Heart left ventricle (tissue), 16 donors: ENCODE results near the gene PDCD6IP. TPM values are rescaled to one million over a fixed set of nuclear protein-coding genes. Genes with fewer than 3 reads are reported as not detected.
"Not testable (repeated sequence)": the region's sequence is repeated elsewhere in the genome, so short reads cannot be mapped to it uniquely, and the experiment has no call there.

Source experiments
- ATAC-seq, 4 donors: fragments of 200-7000 bp; cut with Tn5 transposase; one replicate each; pipeline ENCODE4 v1.9.1; 2020 to 2022; ENCODE audit warnings: moderate library complexity in 4 of 4, mild to moderate bottlenecking in 3 of 4, moderate number of reproducible peaks in 1 of 4
- DNase-seq, 5 donors: peaks; one replicate each; pipeline ENCODE4 v3.0.0-alpha.2; 2020
- H3K27ac ChIP-seq, 12 donors: fragments of 200-600 bp; sonication (generic) in 4 of 12; one replicate each; pipeline versions ENCODE4 v1.5.0 to v1.8.0; 2016 to 2022; ENCODE audit warnings: mild to moderate bottlenecking in 2 of 12
- H3K27me3 ChIP-seq, 9 donors: fragments of 200-600 bp; sonication (generic) in 2 of 9; one replicate each; pipeline versions ENCODE4 v1.5.1 to v1.8.0; 2016 to 2022; ENCODE audit warnings: mild to moderate bottlenecking in 3 of 9
- H3K36me3 ChIP-seq, 9 donors: fragments of 200-600 bp; sonication (generic) in 2 of 9; one replicate each; pipeline versions ENCODE4 v1.5.0 to v1.8.0; 2018 to 2022; ENCODE audit warnings: mild to moderate bottlenecking in 2 of 9
- H3K4me1 ChIP-seq, 12 donors: fragments of 200-600 bp; sonication (generic) in 4 of 12; one replicate each; pipeline versions ENCODE4 v1.5.0 to v1.8.0; 2016 to 2022; ENCODE audit warnings: mild to moderate bottlenecking in 3 of 12
- H3K4me3 ChIP-seq, 12 donors: fragments of 200-600 bp; sonication (generic) in 4 of 12; one replicate each; pipeline versions ENCODE4 v1.5.0 to v1.8.0; 2017 to 2022; ENCODE audit warnings: mild to moderate bottlenecking in 9 of 12, moderate library complexity in 4 of 12
- H3K9me3 ChIP-seq, 12 donors: fragments of 200-600 bp; sonication (generic) in 4 of 12; one replicate each; pipeline versions ENCODE4 v1.5.0 to v1.8.0; 2016 to 2022; ENCODE audit warnings: mild to moderate bottlenecking in 1 of 12
- POLR2A ChIP-seq, 2 donors: fragments of 450-650 bp; IDR thresholded peaks; one replicate each; pipeline ENCODE4 v1.6.1; 2017; ENCODE audit warnings: antibody characterized with exemption in 2 of 2, mild to moderate bottlenecking in 2 of 2, moderate library complexity in 2 of 2
- WGBS, 4 donors: extraction: QIAGEN DNeasy Blood & Tissue Kit in 2 of 4; methylation state at CpG; one replicate each; pipeline versions ENCODE4 v1.1.5 to v1.1.7; 2013 to 2018; 5-methylcytosine and 5-hydroxymethylcytosine counted together
- intact Hi-C, 10 donors: fragments of 100-400 bp; cut with DNase I; formaldehyde crosslinking; loops; one replicate each; pipeline versions ENCODE4 v1.11.1 to v1.14.2; 2022
- polyA plus RNA-seq, 2 donors: library from polyadenylated mRNA; stranded (reverse); fragments of 200-250 nt; gene quantifications; one replicate each; pipeline ENCODE4 v1.2.3, GENCODE V29; 2013
- total RNA-seq, 9 donors: library from RNA; depleted of rRNA in 2 of 9; stranded (reverse); fragments of >200 nt in 2 of 9; fragmentation: NEBNext Ultra II Directional in 3 of 9; extraction: Animal tissue kit (Norgen Biotek cat#: 25700) in 3 of 9; gene quantifications; one replicate each; pipeline versions ENCODE4 v1.1.0 to v1.2.4, GENCODE V29; 2016 to 2023
- TF ChIP-seq, protein P1 (sequence below), 12 donors: fragments of 200-600 bp; sonication (generic) in 4 of 12; IDR thresholded peaks; one replicate each; pipeline versions ENCODE4 v1.5.0 to v1.8.0; 2018 to 2022; ENCODE audit warnings: antibody characterized with exemption in 12 of 12, mild to moderate bottlenecking in 5 of 12
- donor health status: ischemic (EF 13 %, LVEDD 7.1; RV severe dilation, severe dysfunction).
- donor health status: healthy with polysubstance abuse.
- donor health status: DM: no; HTN: yes; CAD: no.
- donor health status: DM: no; HTN: no; CAD: no.
- donor health status: ischemic (EF 25% LVEDD 6.9; RV normal size, moderate dysfunction).
- donor health status: ischemic (EF 25% LVEDD 5.7; RV mildly dilated, moderate dysfunction).
- donor health status: healthy.
- donor health status: DM: yes; HTN: yes; CAD: no.
- donor health status: ischemic (EF 35%, LVEDD 5.7; RV mildly dilated, moderate dysfunction).
- donor health status: nonischemic (EF 11% LVEDD 7.7; RV severe dilation, severe dysfunction).
- donor health status: DM: yes; HTN: yes; CAD: no.
- donor health status: PGD.
- donor health status: ischemic (EF 29% LVEDD 5.4; RV normal size, mild dysfunction).
- donor health status: nonischemic (EF 23%, LVEDD 6.1; RV moderate dilation, normal function).

The PDCD6IP gene
- total and polyA plus RNA-seq, 11 donors: 25.8 to 205 (median 143) TPM

GRCh38 chr3:33773637-33774036 is 24.8 kb upstream of the PDCD6IP start:
- no peaks in the 10 kb centered on the region for H3K9me3 ChIP-seq
- H3K36me3 ChIP-seq: no peaks in the 10 kb centered on the region
- no peak overlapping the region for H3K4me3 ChIP-seq
- TF ChIP-seq POLR2A (IDR thresholded peaks at IDR 0.05): no peak
- TF ChIP-seq, protein P1, sequence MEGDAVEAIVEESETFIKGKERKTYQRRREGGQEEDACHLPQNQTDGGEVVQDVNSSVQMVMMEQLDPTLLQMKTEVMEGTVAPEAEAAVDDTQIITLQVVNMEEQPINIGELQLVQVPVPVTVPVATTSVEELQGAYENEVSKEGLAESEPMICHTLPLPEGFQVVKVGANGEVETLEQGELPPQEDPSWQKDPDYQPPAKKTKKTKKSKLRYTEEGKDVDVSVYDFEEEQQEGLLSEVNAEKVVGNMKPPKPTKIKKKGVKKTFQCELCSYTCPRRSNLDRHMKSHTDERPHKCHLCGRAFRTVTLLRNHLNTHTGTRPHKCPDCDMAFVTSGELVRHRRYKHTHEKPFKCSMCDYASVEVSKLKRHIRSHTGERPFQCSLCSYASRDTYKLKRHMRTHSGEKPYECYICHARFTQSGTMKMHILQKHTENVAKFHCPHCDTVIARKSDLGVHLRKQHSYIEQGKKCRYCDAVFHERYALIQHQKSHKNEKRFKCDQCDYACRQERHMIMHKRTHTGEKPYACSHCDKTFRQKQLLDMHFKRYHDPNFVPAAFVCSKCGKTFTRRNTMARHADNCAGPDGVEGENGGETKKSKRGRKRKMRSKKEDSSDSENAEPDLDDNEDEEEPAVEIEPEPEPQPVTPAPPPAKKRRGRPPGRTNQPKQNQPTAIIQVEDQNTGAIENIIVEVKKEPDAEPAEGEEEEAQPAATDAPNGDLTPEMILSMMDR (IDR thresholded peaks at IDR 0.05): no peak
- DNase-seq (no peak), ATAC-seq (no peak)
- no peak overlapping the region for H3K27ac ChIP-seq
- H3K27me3 ChIP-seq: no peaks in the 10 kb centered on the region
- WGBS, 4 donors: 77 to 82% (median 78%) methylated on average over 2 of the region's 2 CpGs
- intact Hi-C loops: no loop called here
- H3K4me1 ChIP-seq: no peaks in the 10 kb centered on the region

DNA sequence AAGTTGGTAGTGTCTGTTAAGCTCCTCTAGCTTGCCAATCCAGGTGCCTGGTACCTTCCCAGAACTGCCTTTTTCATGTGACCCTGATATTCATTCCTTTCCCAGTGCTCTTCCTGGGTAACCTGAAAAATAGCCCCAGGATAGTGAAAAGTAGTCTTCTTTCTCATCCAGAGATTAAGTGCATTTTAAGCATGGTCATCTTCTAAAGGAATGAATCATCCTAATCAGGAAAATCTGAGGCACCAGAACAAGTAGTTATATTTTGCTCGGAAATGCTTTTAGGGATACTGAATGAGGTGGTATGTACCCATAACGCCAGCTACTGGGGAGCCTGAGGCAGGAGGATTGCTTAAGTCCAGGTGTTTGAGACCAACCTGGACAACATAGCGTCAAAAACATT is 23.1 kb upstream of the PDCD6IP start:
- H3K4me1 ChIP-seq: no peaks in the 10 kb centered on the region
- no peak for TF ChIP-seq POLR2A (IDR thresholded peaks at IDR 0.05)
- TF ChIP-seq, protein P1 (IDR thresholded peaks at IDR 0.05): no peak
- no peak overlapping the region for H3K27ac ChIP-seq
- H3K36me3 ChIP-seq: no peaks in the 10 kb centered on the region
- no peaks in the 10 kb centered on the region for H3K27me3 ChIP-seq
- WGBS, 4 donors: 90 to 98% (median 91%) methylated on average over 3 of the region's 3 CpGs
- intact Hi-C loops: no loop called here
- no peaks in the 10 kb centered on the region for H3K9me3 ChIP-seq
- DNase-seq (no peak), ATAC-seq (no peak)
- H3K4me3 ChIP-seq: no peak overlapping the region

DNA sequence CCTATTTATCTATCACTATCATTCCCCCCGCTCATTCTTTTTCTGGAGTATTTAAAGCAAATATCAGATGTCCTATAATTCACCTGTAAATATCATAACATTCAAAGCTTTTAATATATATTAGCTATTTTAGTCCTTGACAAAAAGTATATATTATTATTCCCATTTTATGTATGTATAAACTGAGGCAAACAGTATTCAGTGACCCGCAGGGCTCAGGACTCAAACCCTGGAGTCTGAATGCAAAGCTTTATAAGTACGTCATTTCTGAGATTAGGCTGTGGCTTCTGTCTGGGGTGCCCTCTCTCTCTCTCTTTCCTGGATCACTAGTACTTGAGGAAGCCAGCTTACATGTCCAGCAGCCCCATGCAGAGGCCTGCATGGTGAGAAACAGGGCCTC is 20.4 kb upstream of the PDCD6IP start:
- intact Hi-C loops: no loop called here
- H3K4me3 ChIP-seq: no peak overlapping the region
- no peaks in the 10 kb centered on the region for H3K9me3 ChIP-seq
- no peak for TF ChIP-seq POLR2A (IDR thresholded peaks at IDR 0.05)
- TF ChIP-seq, protein P1 (IDR thresholded peaks at IDR 0.05): no peak
- no peaks in the 10 kb centered on the region for H3K36me3 ChIP-seq
- no peak overlapping the region for H3K27ac ChIP-seq
- H3K4me1 ChIP-seq: no peaks in the 10 kb centered on the region
- no peaks in the 10 kb centered on the region for H3K27me3 ChIP-seq
- 76 to 91% (median 84%) methylated on average over 3 of the region's 3 CpGs for WGBS, 4 donors
- no peak for DNase-seq
- no peak for ATAC-seq

- Histone ChIP-seq H3K4me1 (no peaks in the 10 kb centered on the region), H3K27ac (no peak overlapping the region), H3K9me3 (no peaks in the 10 kb centered on the region), H3K4me3 (no peak overlapping the region), H3K27me3 (no peaks in the 10 kb centered on the region), H3K36me3 (no peaks in the 10 kb centered on the region)
- TF ChIP-seq, protein P1 (IDR thresholded peaks at IDR 0.05): no peak
- 57 to 70% (median 67%) methylated on average over 3 of the region's 3 CpGs for WGBS, 4 donors
- intact Hi-C loops: no loop called here
- no peak for DNase-seq
- no peak for ATAC-seq
Measured at GRCh38 chr3:33779751-33780150, 18.7 kb upstream of the PDCD6IP start.

DNA sequence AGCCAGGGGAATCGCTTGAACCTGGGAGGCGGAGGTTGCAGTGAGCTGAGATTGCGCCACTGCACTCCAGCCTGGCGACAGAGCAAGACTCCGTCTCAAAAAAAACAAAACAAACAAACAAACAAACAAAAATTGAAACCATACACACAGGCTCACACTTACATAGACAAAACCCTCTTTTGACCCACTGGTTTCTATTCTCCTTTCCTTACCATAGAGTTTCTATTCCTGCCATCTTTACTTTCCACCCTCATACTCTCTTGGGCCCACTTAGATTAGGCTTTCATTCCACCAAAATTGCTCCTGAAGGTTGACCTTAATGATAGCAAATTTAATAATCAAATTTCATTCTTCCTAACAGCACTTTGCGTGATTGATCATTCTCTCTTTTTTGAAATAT is 17.0 kb upstream of the PDCD6IP start:
- H3K9me3 ChIP-seq, DNase-seq, H3K27me3 ChIP-seq, H3K27ac ChIP-seq, ATAC-seq, H3K36me3 ChIP-seq, H3K4me1 ChIP-seq, intact Hi-C loops, H3K4me3 ChIP-seq: not testable (repeated sequence)
- WGBS, 4 donors: 95 to 98% (median 96%) methylated on average over 6 of the region's 6 CpGs
